ENCODE results near the gene AURKAIP1.

AURKAIP1 gene

GRCh38 chr1:1402072-1402900 lies 27.3 kb upstream of the AURKAIP1 start:
- Histone ChIP-seq H3K4me3 (ENCODE audit: low read length) (no peak overlapping the region), H3K9ac (ENCODE audit: low read length) (no peak overlapping the region), H3K4me1 (ENCODE audit: low read length) (peaks cover 30% of the 10 kb centered on the region), H2AFZ (ENCODE audit: low read depth, low read length) (no peak overlapping the region), H3K4me2 (ENCODE audit: low read length) (no peak overlapping the region), H3K9me3 (ENCODE audit: insufficient read depth, low read length) (no peaks in the 10 kb centered on the region), H3K27me3 (ENCODE audit: low read depth, low read length) (no peaks in the 10 kb centered on the region), H4K20me1 (ENCODE audit: insufficient read depth, low read length) (no peaks in the 10 kb centered on the region), H3K27ac (ENCODE audit: low read length) (no peak overlapping the region), H3K36me3 (replicated peaks; ENCODE audit: low read depth, low read length) (peaks cover 53% of the 10 kb centered on the region), H3K79me2 (ENCODE audit: low read length) (peaks cover 86% of the 10 kb centered on the region)
- TF ChIP-seq CTCF (IDR thresholded peaks at IDR 0.05; ENCODE audit: low read depth, low read length) (peak; percentile 59), EZH2phosphoT487 (IDR thresholded peaks at IDR 0.05; ENCODE audit: low read depth) (no peak)

DNA sequence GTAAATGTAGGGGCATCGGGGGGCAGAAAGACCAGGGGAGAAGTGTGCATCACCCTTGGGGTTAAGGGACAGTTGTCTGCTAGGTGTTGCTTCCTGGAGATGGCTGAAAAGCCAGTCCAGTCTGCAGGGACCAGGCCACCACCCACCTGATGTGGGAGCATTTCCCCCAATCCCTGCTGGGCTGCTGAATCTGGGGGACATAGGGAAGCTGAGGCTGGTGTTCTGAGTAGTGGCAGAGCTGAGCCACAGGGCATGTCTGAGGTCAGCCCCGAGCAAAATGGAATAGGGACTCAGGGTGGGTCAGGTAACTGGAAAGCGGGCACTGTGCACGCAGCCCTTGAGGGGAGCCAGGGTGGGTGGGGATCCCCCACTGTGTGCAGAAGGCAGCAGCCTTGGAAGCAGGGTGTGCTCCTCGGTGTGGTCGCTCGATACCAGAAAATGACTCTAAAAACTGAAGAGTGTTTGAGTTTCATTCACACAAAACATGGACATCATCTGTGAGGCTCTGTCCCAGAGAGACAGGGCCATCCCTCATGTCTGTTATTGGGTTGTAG lies 26.5 kb upstream of the AURKAIP1 start:
- H3K4me2 ChIP-seq (ENCODE audit: low read length), result no peak overlapping the region
- no peak overlapping the region for H3K27ac ChIP-seq (ENCODE audit: low read length)
- H2AFZ ChIP-seq (ENCODE audit: low read depth, low read length), result no peak overlapping the region
- no peaks in the 10 kb centered on the region for H4K20me1 ChIP-seq (ENCODE audit: insufficient read depth, low read length)
- peaks cover 57% of the 10 kb centered on the region for H3K36me3 ChIP-seq (replicated peaks; ENCODE audit: low read depth, low read length)
- no peak overlapping the region for H3K9ac ChIP-seq (ENCODE audit: low read length)
- no peaks in the 10 kb centered on the region for H3K27me3 ChIP-seq (ENCODE audit: low read depth, low read length)
- H3K79me2 ChIP-seq (ENCODE audit: low read length), result peaks cover 83% of the 10 kb centered on the region
- H3K4me1 ChIP-seq (ENCODE audit: low read length), result peaks cover 30% of the 10 kb centered on the region
- H3K4me3 ChIP-seq (ENCODE audit: low read length), result no peak overlapping the region
- no peaks in the 10 kb centered on the region for H3K9me3 ChIP-seq (ENCODE audit: insufficient read depth, low read length)
- TF ChIP-seq EZH2phosphoT487 (IDR thresholded peaks at IDR 0.05; ENCODE audit: low read depth), result no peak
- no peak for TF ChIP-seq CTCF (IDR thresholded peaks at IDR 0.05; ENCODE audit: low read depth, low read length)

DNA sequence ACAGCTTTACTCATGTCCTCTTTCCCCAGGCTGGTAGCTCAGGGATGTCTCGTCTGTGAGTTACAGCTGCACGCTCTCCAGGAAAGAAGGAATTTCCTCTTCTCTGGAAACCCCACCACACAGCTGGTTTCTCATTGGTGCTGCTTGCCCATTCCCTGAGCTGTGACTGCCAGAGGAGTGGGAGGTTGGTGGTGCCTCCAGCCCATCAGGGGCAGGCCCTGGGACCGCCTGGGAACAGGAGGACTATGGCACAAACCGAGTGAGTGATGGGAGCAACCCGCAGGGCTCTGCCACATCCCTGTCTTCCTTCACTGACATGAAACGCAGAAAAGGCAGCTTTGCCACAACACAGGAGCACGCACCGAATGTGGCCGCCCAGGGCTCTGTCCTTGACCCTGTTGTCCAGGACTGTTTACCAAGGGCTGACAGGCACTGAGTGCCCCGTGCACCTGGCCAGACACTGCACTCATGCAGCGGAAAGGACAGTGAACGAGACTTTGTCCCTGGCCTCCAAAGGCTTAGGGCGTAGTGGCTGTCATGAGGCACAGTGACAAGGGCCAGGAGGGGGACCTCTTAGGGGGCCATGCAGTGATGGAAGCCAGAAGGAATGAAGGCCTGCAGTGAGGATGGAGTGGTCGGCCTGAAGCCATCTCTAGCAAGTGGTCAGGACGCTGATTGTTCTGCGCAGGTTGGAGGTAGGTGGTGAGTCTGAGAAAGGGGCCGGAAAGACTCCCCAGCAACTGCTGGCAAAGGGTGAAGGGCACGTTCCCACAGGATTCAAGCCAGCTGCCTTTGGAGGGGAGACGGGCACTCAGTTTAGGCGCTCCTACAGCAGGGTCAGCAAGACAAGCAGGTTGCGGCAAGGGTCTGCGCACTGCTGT lies 25.8 kb upstream of the AURKAIP1 start:
- 0 out of 2 replicates have a peak overlapping the region, but pooled peaks have one; percentile 65 for H3K27ac ChIP-seq (ENCODE audit: low read length)
- H3K9me3 ChIP-seq (ENCODE audit: insufficient read depth, low read length), result no peaks in the 10 kb centered on the region
- H3K27me3 ChIP-seq (ENCODE audit: low read depth, low read length), result no peaks in the 10 kb centered on the region
- H3K9ac ChIP-seq (ENCODE audit: low read length), result peak overlapping the region; percentile 89
- H3K4me1 ChIP-seq (ENCODE audit: low read length), result peaks cover 24% of the 10 kb centered on the region
- H2AFZ ChIP-seq (ENCODE audit: low read depth, low read length), result no peak overlapping the region
- no peak for TF ChIP-seq CTCF (IDR thresholded peaks at IDR 0.05; ENCODE audit: low read depth, low read length)
- no peak for TF ChIP-seq EZH2phosphoT487 (IDR thresholded peaks at IDR 0.05; ENCODE audit: low read depth)
- peak overlapping the region; percentile 90 for H3K4me2 ChIP-seq (ENCODE audit: low read length)
- peak overlapping the region; percentile 96 for H3K4me3 ChIP-seq (ENCODE audit: low read length)
- H4K20me1 ChIP-seq (ENCODE audit: insufficient read depth, low read length), result no peaks in the 10 kb centered on the region
- peaks cover 78% of the 10 kb centered on the region for H3K79me2 ChIP-seq (ENCODE audit: low read length)
- peaks cover 52% of the 10 kb centered on the region for H3K36me3 ChIP-seq (replicated peaks; ENCODE audit: low read depth, low read length)

All from OCI-LY3 (cell line).